Effector CD8-positive, alpha-beta T cell (primary cell): ENCODE measurements around the gene KRT80.

Source experiments
- DNase-seq: peaks from one replicate; lab custom pipeline; 2025; lab: John Stamatoyannopoulos, UW

Gene KRT80

DNA sequence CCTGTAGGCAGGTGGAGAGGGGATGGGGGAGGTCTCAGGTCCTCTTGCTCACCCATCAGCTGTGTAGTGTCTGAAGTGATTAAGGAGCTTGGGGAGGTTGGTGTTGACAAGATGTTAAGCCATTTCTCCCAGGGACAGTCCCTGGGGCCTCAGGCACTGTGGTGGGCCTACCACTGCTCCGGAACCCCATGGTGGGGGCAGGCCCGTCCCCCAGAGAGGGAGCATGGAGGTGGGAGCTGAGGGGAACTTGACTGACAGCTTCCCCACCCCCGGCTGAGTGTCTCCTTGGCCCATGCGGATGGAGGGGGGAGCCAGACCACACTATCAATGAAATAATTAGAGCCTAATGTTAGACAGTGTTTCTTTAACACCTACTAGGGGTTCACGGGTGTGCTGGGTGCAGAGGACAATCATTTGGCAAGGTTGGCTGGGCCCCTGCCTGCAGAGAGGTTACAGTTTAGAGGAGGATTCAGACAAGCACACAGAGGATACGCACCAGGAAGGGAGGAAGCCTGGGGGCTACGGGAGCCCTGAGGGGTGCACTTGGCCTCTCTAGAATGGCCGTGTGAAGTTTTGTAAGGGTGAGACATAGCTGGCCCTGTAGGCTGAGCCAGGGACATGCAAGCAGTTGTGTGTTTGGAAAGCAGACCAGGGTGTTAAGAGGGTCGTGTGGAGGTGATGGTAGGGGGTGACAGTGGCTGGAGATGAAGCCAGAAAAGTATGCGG, 19.3 kb upstream of the KRT80 start:
- no peak for DNase-seq

DNA sequence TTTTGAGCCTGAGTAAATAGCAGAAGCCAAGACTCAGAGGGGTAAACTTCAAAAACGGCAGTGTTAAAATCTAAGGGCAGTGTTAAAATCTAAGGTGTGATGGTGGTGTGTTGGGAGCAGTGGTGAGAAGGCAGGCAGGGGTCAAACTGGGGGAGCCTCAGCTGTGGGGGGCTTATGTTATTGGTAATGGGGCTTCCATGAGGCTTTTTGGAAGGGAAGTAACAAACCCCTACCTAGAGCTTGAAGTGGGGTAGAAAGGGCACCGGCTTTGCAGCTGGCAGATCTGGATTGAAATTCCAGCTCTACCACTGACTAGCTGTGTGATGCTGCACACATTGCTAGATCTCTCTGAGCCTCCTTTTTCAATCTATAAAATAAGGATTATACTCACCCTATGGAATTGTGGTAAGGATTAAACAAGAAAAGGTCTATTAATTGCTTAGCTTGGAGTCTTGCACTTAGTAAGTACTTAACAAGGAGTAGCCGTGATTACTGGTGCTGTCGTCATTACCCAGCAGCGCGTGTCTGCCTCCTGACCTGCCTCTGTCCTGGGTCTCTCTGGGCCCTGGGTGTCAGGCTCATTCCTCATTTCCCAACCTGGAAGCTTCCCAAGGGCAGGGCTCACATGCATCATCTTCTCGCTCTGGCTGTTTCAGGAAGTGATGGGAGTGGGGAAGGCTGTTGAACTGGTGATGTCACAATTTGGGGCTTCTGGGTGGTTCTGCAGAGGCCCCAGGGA, 18.5 kb upstream of the KRT80 start:
- no peak for DNase-seq

DNA sequence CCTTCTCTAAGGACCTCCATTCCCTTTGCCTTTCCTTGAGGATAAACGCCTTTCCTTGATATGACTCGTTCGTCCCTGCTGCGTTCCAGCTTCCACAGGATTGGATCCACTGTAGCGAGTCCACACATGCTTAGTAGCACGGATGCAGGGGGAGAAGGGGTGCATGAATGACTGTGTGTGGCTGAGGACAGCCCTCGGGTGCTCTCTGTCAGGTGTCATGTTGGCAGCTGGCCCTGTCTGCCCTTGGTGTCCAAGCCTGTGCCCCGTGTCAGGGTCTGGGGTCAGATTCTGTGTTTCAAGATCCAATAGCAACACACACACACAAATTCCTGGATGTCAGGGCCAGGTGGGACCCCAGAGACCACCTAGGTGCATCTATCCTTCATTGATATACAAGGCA, 17.5 kb upstream of the KRT80 start:
- DNase-seq, result no peak

DNA sequence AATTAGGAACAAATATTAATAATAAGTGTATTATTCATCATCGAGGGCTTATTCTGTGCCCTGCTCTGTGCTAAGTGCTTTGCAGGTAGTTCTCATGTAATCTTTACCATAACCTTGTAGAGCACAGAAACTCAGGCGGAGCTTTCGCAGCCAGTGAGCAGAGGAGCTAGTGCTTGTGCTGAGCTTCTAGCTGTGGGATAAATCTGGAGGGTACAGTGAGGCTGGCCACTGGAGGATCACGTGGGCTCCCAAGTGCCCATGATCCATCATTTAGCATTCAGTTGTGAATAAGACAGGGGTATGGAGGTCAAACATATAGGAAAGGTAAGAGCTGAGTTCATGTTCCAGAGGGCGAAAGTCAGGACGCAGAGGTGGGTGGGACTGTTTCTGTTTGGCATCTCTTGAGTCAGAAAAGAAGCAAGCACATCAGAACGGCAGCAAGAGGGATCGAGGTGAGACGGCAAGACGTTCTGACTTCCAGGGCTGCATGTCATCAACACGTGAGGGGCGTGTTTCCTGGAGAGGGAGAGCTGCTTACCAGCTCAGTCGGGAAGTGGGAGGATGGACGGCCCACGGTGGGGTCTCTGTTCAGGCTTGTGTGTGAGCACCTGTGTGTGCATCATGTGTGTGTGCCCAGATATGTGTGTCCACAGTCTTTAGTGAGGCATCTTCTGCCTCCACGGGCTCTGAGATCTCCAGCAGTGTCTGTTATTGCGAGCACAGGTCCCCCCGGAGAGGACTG, 16.8 kb upstream of the KRT80 start:
- no peak for DNase-seq

DNA sequence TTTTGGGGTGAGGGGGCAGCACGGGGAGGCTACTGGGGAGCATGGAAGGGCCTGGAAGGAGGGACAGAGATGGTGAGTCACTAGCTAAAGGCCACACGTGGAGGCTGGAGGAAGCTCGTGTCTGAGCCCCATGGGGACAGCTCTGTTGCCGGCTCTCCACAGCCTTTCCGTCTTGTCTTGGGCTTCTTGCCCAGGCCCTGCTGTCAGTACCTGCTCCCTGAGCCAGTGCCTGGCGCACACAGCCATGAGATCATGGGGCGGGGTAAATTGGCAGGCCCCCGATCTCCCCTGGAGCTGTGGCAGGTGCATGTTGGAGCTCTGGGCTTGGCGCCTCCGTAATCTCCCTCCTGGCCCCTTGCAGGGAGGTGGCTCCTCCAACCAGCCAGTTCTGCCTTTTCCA, 16.1 kb upstream of the KRT80 start:
- no peak for DNase-seq

DNA sequence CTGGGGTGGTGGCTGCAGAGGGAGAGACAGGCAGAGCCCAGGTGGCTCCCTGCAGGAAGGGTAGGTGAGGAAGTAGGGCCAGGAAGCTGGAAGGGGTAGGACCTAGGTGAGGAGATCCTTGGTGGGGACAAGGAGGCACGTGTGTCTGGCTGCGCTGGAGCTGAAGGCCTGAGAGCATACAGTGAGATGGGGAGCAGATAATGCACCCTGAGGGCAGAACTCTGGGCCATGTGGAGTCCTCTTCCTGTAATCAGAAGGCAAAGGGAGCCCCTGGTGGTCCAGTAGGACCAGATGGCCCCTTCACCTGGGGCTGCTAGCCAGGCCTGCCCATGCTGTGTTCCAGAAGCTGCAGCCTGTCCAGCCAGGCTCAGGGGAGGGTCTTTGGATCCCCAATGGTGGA, 15.3 kb upstream of the KRT80 start:
- no peak for DNase-seq

DNA sequence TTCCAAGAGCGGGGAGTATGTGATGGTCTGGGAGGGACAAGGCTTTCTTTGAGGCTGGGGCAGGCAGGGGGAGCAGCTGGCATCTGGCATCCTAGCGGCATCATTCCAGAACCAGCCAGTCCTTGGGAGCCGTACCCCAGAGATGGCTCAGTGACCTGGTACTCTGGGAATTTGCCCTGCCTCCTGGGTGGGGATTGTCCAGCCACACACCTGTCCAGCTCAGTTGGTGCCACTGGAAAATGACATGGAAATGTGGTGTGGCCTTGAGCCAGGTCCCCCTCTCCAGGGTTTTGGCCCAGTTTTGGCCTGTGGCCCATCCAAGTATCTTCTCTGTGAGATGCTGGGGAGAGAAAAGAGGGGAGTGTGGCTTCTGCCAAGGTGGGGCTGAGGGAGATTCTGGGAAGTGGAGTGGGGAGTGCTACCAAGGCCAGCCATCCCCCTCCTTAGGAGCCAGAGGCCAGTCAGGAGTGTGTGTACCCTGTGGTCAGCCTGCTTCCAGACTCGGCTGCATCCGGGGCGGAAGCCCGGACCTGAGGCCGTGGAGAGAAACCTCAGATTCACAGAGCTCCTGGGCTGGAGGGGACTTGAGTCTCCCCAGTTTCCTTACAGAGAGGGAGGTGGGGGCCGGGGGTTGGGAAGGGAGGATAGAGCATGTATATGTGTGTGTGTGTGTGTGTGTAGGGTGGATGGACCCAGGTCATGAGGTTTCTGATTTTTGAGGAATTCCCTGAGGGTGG, 14.7 kb upstream of the KRT80 start:
- no peak for DNase-seq

DNA sequence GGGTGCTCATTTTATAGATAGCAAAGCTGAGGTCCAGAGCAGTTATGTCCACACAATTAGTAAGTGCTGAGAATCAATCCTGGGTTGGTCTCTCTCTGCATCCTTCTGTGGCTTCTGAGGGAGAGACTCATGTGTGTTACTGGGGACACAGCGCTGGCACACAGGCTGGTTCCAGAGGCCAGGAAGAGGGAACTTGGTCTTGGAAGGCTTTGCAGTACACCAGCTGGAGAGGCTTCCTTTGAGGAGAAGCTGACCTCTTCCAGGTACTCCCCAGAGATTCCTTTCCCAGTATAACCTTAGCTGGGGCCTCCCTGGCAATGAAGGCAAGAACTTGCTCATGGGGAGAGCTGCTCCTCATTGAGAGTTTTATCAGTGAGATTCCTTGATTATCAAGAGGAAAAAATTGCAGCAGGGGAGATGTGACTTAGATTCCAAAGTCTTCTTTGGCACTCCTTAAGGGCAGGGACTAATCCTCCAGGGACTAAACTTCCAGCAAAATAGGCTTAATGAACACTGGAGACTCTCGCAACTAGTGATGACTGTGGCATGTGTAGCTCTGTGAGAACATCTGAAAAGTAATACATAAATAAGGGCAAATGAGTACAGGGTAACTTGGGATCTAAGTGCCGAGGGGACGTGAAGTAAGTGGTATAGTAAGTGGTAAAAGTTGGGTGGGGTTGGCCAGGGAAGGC, 13.9 kb upstream of the KRT80 start:
- no peak for DNase-seq

DNA sequence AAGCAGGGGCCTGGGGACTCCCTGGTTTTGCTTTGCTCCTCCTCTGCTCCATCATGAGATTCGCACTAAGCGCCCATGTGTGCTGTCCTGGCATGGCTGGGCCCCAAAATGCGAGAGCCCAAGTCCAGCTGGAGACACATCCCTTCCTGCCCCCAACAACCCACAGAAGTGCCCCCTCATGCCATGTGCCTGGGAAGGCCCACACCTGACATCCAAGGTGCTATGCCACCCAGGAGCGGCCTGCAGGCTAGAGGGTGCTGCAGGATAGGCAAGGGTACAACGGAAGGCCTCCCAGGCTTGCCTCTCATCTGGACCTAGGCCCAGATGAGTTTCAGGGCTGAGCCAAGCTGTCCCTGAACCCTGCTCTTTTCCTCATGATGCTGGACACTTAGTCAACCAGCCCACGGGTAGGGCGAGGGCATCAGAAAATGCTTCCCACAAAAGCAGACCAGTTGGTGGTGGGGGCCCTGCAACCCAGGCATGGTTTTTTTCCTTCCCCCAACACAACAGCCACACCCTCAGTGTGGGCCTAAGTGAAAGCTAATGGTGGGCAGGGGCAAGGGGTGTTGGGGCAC, 13.2 kb upstream of the KRT80 start:
- no peak for DNase-seq

DNA sequence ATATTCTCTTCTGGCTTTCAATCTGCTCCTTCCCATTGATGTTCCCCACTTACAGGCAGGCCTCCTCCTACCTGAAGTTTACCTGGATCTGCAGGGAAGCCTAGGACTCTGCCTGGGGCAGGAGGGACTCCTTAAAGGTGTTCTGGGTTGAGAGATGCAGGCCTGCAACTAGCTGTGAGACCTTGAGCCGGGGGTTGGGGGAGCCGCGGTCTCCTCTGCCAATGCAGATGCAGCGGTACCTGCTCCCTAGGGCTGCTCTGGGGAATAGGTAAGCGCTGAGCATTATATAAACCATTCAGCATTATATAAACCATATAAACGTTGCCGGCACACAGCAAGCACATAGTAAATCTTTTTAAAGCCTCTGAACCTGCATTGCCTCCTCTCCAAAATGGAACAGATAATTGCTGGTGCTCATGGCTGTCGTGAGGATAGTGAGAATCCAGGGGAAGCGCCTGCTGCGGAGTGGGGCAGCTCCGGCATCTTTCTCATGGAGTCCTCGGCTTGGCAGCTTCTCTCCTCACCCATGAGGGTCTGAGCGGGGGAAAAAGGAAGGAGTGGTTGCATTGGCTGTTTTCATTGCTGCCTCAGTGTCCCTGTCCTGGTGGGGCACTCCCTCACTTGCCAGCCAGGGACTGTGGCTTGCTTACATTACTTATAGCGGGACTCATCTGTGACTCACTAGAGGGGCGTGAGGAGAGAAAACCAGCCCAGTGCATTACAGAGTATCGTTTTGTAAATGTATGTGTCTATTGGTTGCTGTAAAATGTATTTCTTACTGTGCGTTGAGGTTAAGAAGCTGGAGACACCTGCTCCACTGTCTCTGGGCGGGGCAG, 12.5 kb upstream of the KRT80 start:
- DNase-seq, result no peak

DNA sequence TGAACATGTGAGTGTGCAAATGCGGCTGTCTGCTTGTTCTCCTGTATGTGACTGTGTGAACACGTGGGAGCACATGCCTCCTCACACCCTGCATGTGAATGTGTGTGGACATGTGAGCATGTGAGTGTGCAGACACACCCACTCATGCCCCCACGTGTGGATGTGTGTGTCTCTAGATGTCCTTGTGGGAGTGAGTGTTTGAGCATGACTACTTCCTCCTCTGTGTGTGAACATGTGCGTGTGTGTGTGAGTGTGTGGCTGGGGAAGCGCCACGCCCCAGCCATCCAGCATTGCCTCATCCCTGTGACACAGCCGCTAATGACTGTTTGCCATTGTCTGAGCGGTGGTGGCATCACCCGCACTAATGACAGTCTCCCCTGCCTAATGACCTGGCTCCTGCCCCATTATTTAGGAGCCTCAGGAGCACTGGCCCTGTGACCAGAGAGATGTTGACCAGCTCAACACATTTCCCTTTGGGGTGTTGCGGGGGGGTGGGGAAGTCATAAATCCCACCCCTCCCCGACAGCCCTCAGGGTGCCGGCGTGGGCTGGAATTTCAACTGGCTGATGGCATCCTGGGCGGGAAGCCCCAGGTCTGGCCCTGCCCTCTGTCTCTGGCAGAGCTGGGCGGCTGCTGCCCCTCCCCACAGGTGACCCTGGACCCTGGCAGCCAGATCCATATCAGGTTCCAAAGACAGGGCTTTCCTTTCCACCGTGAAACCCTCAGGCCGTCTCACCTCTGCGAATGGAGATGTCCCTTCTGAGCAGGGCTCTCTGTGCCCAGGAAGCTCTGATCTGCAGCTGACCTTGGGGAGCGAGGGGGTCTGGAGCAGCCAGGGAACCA, 11.5 kb upstream of the KRT80 start:
- no peak for DNase-seq

DNA sequence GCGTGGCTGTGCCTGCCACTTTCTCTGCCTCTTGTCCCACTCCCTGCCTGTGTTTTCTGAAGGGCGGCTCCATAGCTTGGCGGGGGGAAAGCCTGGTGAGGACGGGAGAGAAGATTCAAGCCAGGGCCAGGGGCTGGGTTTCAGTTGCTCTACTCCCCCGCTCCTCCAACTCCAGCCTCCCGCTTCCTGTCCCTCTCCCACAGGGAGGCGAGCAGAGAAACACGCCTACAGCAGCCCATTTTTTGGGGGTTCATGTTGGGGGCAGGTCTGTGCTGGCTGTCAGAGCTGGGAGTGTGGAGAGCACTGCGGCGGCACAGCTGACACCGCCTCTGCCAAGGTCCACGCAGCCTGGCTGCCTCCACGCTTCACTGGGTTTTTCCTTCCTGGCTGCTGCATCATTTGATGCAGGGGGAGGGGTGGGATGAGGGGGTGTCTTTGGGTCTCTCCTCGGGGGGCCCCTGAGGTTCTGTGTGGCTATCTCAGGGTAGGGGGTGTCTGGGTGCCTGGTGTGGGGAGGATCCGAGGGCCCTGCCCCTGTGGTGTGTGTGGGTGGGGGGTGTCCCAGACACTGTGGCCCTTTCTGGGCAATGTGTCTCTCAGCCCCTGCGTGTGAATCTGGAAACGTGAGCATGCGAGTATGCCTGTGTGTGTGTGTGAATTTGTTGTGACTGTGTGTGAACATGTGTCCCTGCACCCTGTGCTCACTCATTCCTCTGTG, 10.7 kb upstream of the KRT80 start:
- DNase-seq, result no peak

DNA sequence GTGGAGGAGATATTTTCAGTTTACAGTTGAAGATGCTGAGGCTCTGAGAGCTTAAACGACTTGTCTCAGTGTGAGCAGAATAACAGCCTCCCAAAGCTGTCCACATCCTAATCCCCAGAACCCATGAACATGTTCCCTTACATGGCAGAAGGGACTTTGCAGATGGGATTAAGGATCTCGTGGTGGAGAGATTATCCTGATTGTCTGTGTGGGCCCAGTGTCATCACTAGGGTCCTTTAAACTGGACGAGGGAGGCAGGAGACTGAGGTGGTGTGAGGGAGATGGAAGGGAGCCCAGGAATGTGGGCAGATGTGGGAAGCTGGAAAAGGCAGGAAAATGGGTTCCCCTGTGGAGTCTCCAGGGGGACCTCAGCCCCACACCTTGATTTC, 9.6 kb upstream of the KRT80 start:
- DNase-seq, result no peak

DNA sequence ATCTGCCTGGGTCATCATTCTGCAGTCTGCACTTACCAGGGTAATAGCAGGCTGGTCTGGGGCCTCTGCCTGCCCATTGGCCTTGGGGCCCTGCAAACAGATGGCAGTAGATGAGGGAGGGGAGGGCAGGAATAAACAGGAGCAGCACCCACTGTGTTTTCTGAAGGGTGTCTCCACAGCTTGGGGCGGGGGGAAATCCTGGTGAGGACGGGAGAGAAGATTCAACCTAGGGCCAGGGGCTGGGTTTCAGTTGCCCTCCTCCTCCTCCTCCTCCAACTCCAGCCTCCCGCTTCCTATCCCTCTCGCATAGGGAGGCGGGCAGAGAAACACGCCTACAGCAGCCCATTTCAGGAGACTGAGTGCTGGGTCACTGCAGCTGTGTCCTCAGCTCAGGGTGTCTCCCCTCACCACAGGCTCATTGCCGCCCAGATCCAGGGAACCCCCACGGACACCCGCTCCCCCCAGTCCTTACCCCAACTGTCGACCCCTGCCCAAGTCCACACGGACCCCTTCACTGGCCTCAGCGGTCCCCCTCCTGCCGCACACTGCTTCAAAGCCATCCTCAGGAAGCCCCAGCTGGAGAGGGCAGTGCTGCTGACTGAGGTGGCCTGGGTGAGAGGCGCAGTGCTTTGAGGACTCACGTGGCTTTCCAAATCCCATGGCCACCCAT, 9.1 kb upstream of the KRT80 start:
- DNase-seq, result no peak

DNA sequence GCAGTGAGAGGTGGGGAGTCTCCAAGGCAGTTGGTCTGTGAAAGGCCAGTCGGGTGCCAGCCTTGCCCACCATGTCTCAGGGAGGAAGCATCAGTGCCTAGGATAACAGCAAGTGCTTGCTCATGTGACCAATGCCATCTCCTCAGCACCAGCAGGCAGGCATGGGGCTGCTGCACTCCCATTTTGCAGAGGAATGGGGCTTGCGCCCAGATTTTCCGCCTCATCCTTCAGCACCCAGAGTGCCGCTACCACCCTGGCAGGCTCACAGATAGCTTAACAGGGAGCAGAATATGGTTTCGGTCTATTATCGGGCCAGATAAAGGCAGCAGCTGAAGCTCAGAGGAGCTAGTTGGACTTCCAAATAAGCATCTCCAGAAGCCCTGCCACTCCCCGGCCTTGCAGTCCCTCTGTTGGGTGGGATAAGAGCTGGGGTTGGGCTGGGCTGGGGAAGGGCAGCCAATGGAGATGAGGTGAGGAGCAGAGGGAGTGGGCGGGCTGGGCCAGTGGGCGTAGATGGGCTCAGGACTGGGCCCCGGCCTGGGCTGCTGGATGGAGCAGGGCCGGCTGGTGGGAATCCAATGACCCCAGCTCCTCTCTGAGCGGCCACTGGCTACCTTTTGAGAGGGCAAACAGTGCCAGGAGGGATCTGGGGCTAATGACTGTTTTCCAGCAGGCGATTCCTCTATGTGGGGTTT, 8.4 kb upstream of the KRT80 start:
- DNase-seq, result no peak

DNA sequence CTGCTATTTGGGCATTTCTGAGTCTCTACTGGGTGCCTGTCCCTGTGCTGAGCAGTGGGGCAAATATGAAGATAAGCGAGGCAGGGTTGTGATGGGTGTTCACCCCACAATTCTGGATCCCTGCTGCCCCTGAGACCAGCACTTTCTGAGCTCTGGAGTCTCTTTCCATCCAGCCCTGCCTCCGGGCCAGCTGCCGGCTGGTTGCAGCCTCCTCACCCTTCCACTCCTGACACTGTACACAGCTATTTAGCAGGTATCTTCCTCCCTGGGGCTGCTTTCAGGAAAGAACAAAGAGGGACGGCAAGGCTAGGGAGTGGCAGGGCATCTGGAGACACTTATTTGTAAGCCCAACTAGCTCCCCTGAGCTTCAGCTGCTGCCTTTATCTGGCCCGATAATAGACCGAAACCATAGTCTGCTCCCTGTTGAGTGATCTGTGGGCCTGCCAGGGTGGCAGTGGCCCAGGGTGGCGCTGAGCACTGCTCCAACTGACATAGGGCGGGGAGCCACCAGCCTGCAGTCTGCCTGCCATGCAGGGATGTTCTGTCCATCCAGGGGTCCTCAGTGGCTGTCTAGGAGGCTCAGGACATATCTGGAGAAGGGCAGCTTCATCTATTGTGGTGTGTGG, 7.6 kb upstream of the KRT80 start:
- no peak for DNase-seq
